GM18508 (cell line): ENCODE data around the gene CDHR2.
"Not testable (repeated sequence)": the region's sequence is repeated elsewhere in the genome, so short reads cannot be mapped to it uniquely, and the experiment has no call there.

Experiments used
- ATAC-seq: cut with Tn5 transposase; IDR thresholded peaks from one replicate; pipeline ENCODE4 v1.9.1; 2021; ENCODE audit warnings: moderate number of reproducible peaks; ENCODE audit not compliant: insufficient read depth, unreplicated experiment

Gene CDHR2

DNA sequence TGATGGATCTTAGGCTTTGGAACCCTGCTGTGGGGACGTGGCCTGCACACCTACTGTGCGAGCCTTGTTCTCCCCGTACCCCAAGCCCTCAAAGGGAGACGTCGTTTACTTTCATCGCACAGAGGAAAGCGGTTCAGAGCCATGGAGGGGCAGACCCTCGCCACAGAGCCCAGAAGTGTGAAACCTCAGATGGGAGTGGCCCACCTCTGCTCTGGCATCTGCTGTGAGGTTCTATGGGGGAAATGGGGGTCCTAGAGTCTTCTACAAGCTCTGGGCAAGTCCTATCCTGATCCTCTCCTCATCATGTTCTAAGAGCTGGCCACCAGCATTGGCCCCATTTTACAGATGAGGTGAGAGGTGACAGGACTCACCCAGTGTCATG is 8.2 kb upstream of the CDHR2 start:
- ATAC-seq: no peak

- no peak for ATAC-seq
Measured at GRCh38 chr5:176541338-176542134, 7.6 kb upstream of the CDHR2 start.

DNA sequence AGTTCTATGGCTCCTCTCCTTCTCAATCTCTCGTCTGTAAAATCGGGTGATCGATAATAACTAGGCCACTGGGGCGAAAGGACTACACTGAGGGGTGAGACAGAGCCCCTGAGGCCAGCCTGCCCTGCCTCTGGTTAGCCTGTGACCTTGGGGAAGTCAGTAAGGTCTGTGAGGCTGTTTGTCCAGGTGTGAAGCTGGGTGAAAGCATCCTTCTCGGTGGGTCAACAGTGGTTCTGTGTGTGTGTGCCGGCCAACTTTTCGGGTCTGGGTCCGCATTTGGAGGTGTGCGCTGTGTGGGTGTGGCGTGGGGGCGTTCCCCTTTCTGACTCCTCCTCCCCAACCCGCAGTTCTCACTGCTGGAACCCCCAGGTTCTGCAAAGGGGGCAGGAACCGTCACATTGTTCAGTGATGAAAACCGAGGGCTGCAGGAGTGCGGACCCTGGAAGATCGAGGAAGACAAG is 7.0 kb upstream of the CDHR2 start:
- ATAC-seq: no peak

DNA sequence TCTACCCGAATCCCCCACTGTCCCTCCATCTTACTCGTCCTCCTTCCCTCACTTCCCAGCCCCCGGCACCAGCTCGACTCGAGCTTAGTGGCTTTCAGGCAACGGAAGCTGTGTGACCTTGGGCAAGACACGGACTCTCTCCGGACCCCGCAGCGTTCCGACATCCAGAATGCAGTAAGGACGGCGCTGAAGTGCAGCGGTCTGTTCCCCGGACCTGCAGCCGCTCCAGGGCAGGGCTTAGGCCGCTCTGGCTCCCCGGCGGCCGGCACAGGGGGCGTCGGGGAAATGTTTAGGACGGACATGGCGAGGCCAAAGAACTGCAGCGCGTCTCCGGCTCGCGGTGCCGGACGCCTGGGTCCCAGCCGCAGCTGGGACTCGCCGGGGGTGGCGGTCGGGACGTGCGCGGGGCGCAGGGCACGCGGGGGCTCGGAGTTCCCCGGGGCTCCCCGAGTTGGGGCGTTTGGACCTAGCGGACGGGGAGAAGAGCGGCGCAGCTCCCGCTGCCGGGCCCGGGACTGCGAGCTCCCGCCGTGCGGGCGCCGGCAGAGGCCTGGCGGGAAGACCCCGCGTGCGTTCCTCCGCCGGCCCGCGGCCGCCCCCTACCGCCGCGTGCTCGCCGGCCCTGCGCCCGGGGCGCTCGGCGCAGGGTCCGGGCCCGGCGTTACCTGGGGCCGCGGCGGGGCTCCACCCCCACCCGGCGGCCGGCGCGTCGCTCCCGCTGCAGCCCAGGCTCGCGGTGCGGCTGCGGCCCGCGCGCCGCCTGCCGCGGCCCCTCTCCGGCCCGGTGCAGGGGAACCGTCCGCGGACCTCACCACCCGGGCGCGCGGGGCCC is 6.3 kb upstream of the CDHR2 start:
- no peak for ATAC-seq

GRCh38 chr5:176543428-176544182 is 5.5 kb upstream of the CDHR2 start:
- ATAC-seq: no peak

GRCh38 chr5:176545388-176545736 is 3.8 kb upstream of the CDHR2 start:
- ATAC-seq: no peak

- ATAC-seq: no peak
Measured at GRCh38 chr5:176545737-176546509, 3.2 kb upstream of the CDHR2 start.

DNA sequence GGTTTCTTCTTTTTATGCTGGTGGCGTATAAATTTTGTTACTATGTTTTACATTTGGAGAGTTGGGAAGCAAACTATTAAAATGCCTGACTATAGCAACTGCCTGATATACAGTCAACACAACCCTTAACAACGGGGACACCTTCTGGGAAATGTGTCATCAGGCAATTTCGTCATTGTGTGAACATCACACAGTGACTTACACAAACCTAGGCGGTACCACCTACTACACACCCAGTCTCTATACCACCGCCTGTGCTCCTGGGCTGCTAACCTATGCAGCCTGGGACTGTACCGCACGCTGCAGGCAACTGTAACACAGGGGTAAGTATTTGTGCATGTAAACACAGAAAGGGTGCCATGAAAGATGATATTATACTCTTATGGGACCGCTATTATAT is 1.3 kb upstream of the CDHR2 start:
- no peak for ATAC-seq

DNA sequence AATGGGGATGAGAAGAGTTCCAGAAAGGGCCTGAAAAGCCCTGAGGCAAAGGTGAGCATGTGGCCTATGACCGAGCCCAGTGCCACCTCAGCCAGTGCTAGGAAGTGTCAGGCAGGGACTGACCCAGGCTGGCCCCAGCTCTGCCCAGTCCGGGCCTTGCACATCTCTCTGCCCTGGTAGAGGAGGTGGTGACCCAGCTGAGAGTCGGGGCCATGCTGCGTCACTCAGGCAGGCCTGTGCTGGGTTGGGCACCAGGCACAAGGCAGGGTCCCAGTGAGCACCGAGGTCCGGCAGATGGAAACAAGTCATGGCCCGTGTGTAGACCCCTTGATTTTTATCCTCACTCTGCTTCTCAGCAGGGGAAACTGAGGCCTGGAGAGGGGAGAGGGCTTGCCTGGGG is 729 bp downstream of the CDHR2 start:
- ATAC-seq: no peak

DNA sequence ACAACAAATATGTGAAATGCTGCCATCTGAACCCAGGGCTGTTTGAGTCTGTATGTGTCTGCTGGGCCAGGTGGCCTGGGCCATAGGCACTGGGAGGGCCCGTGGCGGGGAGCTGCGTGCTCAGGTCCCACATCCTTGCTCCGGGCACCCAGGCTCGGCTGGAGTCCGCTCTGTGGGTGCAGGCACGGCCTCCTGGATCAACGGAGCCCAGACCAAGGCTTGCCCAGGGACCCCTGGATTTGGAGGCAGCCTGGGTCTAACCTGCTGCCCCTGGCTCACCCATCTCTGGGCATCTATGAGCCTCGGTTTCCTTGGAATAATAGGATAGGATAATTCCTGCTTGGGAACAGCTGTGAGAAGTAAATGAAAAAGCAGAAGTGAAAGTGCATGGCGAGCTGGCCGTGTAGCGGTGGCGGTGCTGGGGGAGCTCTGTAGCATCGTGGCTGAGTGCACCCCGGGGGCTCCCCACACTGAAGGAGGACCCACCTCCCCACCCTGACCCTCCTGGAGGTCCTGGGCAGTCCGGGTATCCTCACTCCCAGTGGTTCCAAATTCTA is 1.2 kb downstream of the CDHR2 start:
- ATAC-seq: no peak

DNA sequence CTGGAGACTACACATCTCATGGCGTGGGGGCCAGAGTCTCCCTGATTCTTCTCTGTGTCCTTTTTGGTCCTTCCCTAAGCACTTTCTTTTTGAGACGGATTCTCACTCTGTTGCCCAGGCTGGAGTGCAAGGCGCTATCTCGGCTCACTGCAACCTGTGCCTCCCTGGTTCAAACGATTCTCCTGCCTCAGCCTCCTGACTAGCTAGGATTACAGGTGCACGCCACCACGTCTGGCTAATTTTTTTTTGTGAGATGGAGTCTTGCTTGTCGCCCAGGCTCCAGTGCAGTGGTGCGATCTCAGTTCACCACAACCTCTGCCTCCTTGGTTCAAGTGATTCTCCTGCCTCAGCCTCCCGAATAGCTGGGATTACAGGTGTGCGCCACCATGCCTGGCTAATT is 1.8 kb downstream of the CDHR2 start:
- not testable (repeated sequence) for ATAC-seq

- no peak for ATAC-seq
Measured at GRCh38 chr5:176552332-176552869, 3.3 kb downstream of the CDHR2 start.

GRCh38 chr5:176553260-176554085 is 4.3 kb downstream of the CDHR2 start:
- ATAC-seq: no peak

GRCh38 chr5:176557846-176558245 is 8.7 kb downstream of the CDHR2 start:
- ATAC-seq: no peak

DNA sequence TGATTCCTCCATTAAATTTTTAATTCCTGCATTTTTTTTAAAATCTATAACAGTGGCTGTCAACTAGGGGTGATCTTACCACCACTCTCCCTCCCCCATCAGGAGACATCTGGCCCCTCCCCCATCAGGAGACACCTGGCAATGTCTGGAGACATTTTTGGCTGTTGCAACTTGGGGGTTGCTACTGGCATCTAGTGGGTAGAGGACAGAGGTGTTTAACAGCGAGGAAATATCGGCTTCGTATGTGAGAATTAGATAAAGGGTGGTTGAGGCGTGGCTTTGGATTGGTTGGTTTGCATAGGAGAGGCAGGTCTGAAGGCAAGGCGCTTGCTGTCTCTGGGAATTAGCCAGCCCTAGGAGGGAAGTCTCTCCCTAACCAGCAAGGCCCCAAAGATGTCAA is 10.5 kb downstream of the CDHR2 start:
- ATAC-seq: no peak

DNA sequence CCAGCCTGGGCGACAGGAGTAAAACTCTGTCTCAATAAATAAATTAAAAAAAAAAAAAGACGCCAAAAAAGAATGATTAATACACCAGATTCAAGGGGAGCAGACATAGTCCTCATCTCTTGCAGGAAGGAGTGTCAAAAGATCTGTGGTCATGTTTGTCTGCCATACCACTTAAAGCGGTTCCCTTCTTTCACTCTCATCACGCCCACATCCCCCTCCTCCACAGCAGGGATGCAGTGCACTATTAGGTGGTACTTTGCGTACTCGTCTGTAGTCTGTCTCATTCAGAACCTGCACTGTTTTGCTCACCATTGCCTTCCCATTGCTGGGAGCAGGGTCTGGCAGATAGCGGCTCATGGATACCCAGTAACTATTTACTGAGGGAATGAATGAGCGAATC is 11.2 kb downstream of the CDHR2 start:
- no peak for ATAC-seq

DNA sequence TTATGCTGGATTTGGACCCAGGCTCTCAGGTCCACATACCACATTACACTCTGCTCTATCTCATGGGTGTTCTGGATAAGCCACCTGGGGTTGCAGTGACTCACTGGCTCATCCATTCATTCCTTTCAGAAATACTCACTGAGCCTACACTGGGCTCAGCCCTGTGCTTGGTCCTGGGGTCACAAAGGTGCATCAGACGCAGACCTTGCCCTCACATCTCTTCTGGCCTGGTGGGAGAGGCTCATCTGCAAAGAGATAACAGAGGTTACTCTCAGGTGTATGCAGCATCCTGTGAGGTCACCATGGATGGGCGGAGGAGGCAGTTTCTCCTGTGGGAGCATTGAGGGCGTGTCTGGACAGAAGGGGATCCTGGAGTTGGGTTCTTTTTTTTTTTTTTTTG is 12.1 kb downstream of the CDHR2 start:
- ATAC-seq: no peak

- no peak for ATAC-seq
Measured at GRCh38 chr5:176562189-176562588, 13.0 kb downstream of the CDHR2 start.

DNA sequence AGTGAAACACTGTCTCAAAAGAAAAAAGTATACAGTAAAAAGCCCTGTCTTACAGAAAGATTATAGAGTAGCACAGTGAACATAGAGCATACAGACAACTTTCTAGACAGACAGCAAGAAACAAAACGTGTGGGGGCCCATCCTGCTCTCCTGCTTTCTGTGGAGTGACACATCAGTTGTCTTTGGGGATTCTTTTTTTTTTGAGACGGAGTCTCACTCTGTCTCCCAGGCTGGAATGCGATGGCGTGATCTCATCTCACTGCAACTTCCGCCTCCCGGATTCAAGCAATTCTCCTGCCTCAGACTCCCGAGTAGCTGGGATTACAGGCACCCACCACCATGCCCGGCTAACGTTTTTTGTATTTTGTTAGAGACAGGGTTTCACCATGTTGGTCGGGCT is 14.9 kb downstream of the CDHR2 start:
- no peak for ATAC-seq
